ENCODE results near the gene BACH2. TPM values are rescaled to one million over a fixed set of nuclear protein-coding genes. Genes with fewer than 3 reads are reported as not detected.

The BACH2 gene
- polyA plus RNA-seq, 1 donor from 2014 or later = 45.5 TPM

DNA sequence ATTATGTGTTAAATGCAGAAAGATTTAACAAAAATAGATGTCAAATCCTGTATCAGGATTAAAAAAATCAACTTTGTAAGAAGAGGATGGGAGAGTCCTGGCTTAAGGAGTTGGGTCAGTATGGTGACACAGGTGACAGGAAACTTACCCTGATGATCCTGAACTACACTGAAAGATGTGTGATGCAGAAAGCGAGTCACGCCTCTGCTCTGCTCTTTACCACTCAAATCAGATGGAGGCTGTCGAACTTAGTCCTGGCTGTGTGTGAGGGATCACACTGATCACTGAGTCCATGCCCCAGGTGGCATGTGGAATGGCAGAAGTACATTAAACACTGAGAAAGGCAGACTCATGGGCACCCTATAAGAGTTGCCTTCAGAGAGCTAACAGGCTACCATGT, 309.5 kb downstream of the BACH2 start:
- peaks cover 22% of the 10 kb centered on the region for H3K79me2 ChIP-seq (replicated peaks; ENCODE audit: insufficient read depth, low read length)
- H3K27me3 ChIP-seq (ENCODE audit: insufficient read depth, low read depth, low read length) = no peaks in the 10 kb centered on the region
- H3K9me2 ChIP-seq (ENCODE audit: insufficient read depth, low read length) = no peaks in the 10 kb centered on the region
- no peak overlapping the region for H2AFZ ChIP-seq (ENCODE audit: low read depth, low read length)
- no peaks in the 10 kb centered on the region for H3K9me3 ChIP-seq (ENCODE audit: low read length)
- no peaks in the 10 kb centered on the region for H4K20me1 ChIP-seq (ENCODE audit: insufficient read depth)
- H3K4me3 ChIP-seq (ENCODE audit: low read length) = peak overlapping the region; percentile 3
- H3F3A ChIP-seq (ENCODE audit: insufficient read depth, low read length, poor library complexity, severe bottlenecking) = no peaks in the 10 kb centered on the region
- H3K4me2 ChIP-seq (ENCODE audit: low read length) = no peak overlapping the region
- no peaks in the 10 kb centered on the region for H3K36me3 ChIP-seq (ENCODE audit: insufficient read depth, low read length)
- H3K9ac ChIP-seq (ENCODE audit: low read length) = no peak overlapping the region
- H3K27ac ChIP-seq (ENCODE audit: low read length) = peak overlapping the region; percentile 63
- TF ChIP-seq RAD21 (conservative IDR thresholded peaks at IDR 0.05) (no peak), EZH2 (IDR thresholded peaks at IDR 0.05; ENCODE audit: borderline replicate concordance, insufficient read depth, low read length, poor library complexity, severe bottlenecking) (no peak), REST (IDR thresholded peaks at IDR 0.05; ENCODE audit: borderline replicate concordance) (no peak), SMC3 (conservative IDR thresholded peaks at IDR 0.05; ENCODE audit: poor library complexity) (no peak), EP300 (conservative IDR thresholded peaks at IDR 0.05; ENCODE audit: poor library complexity, severe bottlenecking) (no peak), POLR2AphosphoS5 (IDR thresholded peaks at IDR 0.05) (no peak), CTCF (IDR thresholded peaks at IDR 0.05; ENCODE audit: poor library complexity, severe bottlenecking) (no peak), MXI1 (conservative IDR thresholded peaks at IDR 0.05; ENCODE audit: poor library complexity, severe bottlenecking) (no peak), TAF1 (IDR thresholded peaks at IDR 0.05; ENCODE audit: low read depth) (no peak)

- no peaks in the 10 kb centered on the region for H3K9me2 ChIP-seq (ENCODE audit: insufficient read depth, low read length)
- no peaks in the 10 kb centered on the region for H3K27me3 ChIP-seq (ENCODE audit: insufficient read depth, low read depth, low read length)
- H3K27ac ChIP-seq (ENCODE audit: low read length) = peak overlapping the region; percentile 63
- no peak for TF ChIP-seq CTCF (IDR thresholded peaks at IDR 0.05; ENCODE audit: poor library complexity, severe bottlenecking)
- TF ChIP-seq POLR2AphosphoS5 (IDR thresholded peaks at IDR 0.05) = peak; percentile 47
- peak; percentile 94 for TF ChIP-seq EP300 (conservative IDR thresholded peaks at IDR 0.05; ENCODE audit: poor library complexity, severe bottlenecking)
- TF ChIP-seq MXI1 (conservative IDR thresholded peaks at IDR 0.05; ENCODE audit: poor library complexity, severe bottlenecking) = peak; percentile 18
- no peak for TF ChIP-seq RAD21 (conservative IDR thresholded peaks at IDR 0.05)
- peak; percentile 25 for TF ChIP-seq REST (IDR thresholded peaks at IDR 0.05; ENCODE audit: borderline replicate concordance)
- H3K4me3 ChIP-seq (ENCODE audit: low read length) = peak overlapping the region; percentile 3
- peaks cover 24% of the 10 kb centered on the region for H3K79me2 ChIP-seq (replicated peaks; ENCODE audit: insufficient read depth, low read length)
- no peaks in the 10 kb centered on the region for H3K9me3 ChIP-seq (ENCODE audit: low read length)
- H3K4me2 ChIP-seq (ENCODE audit: low read length) = peak overlapping the region; percentile 8
- H4K20me1 ChIP-seq (ENCODE audit: insufficient read depth) = no peaks in the 10 kb centered on the region
- no peaks in the 10 kb centered on the region for H3K36me3 ChIP-seq (ENCODE audit: insufficient read depth, low read length)
- H3F3A ChIP-seq (ENCODE audit: insufficient read depth, low read length, poor library complexity, severe bottlenecking) = no peaks in the 10 kb centered on the region
- H2AFZ ChIP-seq (ENCODE audit: low read depth, low read length) = no peak overlapping the region
- no peak overlapping the region for H3K9ac ChIP-seq (ENCODE audit: low read length)
These were observed 310.0 kb downstream of the BACH2 start for GRCh38 chr6:89986650-89987074.
